Ishikawa (cell line): ENCODE data around the gene PRDM7.

Experiments
- FOXM1 ChIP-seq: IDR thresholded peaks from 2 replicates; pipeline ENCODE4 v1.6.1; 2012; ENCODE audit warnings: low read depth, borderline replicate concordance
- RAD21 ChIP-seq: IDR thresholded peaks from 2 replicates; pipeline ENCODE4 v1.6.1; 2012; ENCODE audit warnings: low read depth
- TCF12 ChIP-seq: IDR thresholded peaks from 2 replicates; pipeline ENCODE4 v1.6.1; 2012; ENCODE audit warnings: low read depth
- TEAD4 ChIP-seq: IDR thresholded peaks from 2 replicates; pipeline ENCODE4 v1.6.1; 2012
- TF ChIP-seq, protein P1 (sequence below): IDR thresholded peaks from 2 replicates; pipeline ENCODE4 v1.6.1; 2012; ENCODE audit warnings: low read depth, mild to moderate bottlenecking
- TF ChIP-seq, protein P2 (sequence below): IDR thresholded peaks from 2 replicates; pipeline ENCODE4 v1.6.1; 2012

DNA sequence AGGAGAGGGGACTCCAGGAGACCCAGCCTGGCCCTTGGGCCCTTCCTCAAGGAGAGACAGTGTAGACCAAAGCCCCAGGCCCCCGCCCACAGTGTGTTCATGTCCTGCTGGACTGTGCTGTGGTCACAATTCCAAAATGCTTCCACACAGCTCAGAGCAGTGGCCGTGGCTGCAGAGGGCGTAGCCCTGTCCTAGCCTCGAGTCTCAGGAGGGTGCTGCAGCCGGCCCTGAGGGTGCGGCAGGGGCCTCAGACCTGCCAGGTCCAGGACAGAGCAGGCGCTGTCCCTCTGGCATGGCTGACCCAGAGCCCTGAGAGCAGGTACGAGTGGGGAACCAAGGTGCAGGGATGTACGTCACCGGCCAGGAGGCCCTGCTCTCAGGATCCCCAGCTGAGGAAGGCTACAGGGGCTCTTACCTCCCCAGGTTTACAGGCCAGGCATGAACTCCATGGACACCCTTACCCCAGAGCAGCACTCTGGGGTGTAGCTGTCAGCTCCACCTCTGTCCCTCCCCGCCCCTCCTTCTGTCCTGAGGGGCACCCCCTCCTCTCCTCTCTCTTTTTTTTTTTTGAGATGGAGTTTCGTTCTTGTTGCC is 65.1 kb downstream of the PRDM7 start:
- TF ChIP-seq, protein P1, sequence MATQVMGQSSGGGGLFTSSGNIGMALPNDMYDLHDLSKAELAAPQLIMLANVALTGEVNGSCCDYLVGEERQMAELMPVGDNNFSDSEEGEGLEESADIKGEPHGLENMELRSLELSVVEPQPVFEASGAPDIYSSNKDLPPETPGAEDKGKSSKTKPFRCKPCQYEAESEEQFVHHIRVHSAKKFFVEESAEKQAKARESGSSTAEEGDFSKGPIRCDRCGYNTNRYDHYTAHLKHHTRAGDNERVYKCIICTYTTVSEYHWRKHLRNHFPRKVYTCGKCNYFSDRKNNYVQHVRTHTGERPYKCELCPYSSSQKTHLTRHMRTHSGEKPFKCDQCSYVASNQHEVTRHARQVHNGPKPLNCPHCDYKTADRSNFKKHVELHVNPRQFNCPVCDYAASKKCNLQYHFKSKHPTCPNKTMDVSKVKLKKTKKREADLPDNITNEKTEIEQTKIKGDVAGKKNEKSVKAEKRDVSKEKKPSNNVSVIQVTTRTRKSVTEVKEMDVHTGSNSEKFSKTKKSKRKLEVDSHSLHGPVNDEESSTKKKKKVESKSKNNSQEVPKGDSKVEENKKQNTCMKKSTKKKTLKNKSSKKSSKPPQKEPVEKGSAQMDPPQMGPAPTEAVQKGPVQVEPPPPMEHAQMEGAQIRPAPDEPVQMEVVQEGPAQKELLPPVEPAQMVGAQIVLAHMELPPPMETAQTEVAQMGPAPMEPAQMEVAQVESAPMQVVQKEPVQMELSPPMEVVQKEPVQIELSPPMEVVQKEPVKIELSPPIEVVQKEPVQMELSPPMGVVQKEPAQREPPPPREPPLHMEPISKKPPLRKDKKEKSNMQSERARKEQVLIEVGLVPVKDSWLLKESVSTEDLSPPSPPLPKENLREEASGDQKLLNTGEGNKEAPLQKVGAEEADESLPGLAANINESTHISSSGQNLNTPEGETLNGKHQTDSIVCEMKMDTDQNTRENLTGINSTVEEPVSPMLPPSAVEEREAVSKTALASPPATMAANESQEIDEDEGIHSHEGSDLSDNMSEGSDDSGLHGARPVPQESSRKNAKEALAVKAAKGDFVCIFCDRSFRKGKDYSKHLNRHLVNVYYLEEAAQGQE = no peak
- TF ChIP-seq RAD21 = no peak
- TF ChIP-seq, protein P2, sequence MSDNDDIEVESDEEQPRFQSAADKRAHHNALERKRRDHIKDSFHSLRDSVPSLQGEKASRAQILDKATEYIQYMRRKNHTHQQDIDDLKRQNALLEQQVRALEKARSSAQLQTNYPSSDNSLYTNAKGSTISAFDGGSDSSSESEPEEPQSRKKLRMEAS = no peak
- no peak for TF ChIP-seq TCF12
- no peak for TF ChIP-seq FOXM1
- no peak for TF ChIP-seq TEAD4
